Measurements from ENCODE around the gene CRYBG1.

- TF ChIP-seq CTCF (IDR thresholded peaks at IDR 0.05; ENCODE audit: low read depth, low read length) (no peak), MYC (IDR thresholded peaks at IDR 0.05; ENCODE audit: low read depth, low read length) (no peak), POLR2A (IDR thresholded peaks at IDR 0.05; ENCODE audit: extremely low read depth, insufficient read length) (no peak), MAX (IDR thresholded peaks at IDR 0.05; ENCODE audit: low read depth, low read length) (no peak)
These were observed 10.1 kb downstream of the CRYBG1 start for GRCh38 chr6:106370639-106371038.
